NOMO-1 treated with dmso at 0.1 percent for 144 hours (cell line): ENCODE results near the gene CLEC20A.

Experiments
- DNase-seq: peaks from one replicate; lab custom pipeline; 2025; ENCODE audit not compliant: unreplicated experiment; lab: John Stamatoyannopoulos, UW

CLEC20A gene

DNA sequence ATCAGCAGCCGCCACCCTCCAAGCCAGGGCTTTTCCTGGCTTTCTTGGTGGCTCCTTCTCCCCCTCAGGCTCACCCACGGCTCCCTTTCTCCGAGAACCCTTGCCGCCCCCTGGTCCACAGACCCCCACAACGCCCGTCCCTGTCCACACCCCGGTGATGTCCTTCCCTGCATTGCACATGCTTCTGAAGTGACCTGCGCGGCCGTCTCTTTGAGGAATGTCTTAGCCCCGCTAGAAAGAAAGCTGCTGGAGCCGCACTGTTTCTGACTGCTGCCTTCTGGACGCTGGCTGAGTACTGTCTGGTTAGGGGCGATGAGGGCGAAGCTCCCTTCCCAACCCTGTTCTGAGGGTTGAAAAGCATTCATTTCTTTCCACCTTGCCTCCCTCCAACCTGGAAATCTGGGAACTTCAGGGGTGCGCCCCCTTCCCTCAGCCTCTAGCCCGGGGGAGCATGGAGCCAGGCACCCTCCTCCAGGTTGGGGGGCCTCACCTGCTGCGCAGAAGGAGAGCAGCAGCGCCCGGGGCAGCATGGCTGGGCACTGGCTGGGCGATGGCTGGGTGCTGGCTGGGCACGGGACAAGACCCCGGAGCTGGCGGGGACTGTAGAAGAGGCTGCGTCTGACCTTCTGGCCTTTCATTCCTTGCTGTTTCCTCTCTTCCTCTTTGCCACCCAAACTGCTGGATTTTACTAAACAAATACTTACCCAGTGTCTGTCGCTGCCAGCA lies at the start of gene CLEC20A:
CLEC20A (minus strand) TSS at position 555 of the 726 bp plus-strand sequence; CDS start at position 530, 25 bp downstream.
- DNase-seq: no peak

DNA sequence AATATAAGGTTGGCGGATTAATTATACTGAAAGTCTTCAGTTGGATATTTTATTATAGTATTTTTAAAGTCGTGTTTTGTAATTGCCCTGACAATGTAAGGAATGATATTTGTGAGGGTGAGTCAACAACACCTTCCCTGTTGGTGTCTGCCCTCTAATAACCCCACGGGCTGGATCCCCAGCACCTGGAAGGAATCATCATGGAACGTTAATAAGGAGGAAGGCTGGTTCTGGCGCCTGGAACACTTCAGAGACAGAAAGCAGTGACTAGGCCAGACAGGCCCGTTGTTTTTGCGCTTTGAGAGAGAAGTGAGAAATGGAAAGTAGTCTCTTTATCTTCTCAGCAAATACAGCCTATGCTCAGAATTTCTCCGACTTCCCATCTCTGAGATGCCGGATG lies 47.8 kb upstream of the CLEC20A start:
- no peak for DNase-seq

DNA sequence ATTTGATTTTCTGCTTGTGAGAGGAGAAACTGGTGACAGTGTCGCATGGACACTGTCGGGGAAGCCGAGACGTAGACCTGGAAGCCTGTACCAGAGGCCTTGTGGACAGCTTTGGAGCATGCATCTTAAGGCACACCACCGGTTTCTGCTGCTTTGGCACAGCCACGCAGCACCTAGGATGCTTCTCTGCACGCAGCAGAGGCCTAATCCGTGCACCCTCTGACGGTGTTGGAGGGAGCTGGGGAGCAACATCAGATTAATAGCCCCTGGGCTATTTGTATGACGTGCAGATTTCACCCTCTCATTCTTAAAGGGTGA lies 46.5 kb upstream of the CLEC20A start:
- peak; percentile 49 for DNase-seq

DNA sequence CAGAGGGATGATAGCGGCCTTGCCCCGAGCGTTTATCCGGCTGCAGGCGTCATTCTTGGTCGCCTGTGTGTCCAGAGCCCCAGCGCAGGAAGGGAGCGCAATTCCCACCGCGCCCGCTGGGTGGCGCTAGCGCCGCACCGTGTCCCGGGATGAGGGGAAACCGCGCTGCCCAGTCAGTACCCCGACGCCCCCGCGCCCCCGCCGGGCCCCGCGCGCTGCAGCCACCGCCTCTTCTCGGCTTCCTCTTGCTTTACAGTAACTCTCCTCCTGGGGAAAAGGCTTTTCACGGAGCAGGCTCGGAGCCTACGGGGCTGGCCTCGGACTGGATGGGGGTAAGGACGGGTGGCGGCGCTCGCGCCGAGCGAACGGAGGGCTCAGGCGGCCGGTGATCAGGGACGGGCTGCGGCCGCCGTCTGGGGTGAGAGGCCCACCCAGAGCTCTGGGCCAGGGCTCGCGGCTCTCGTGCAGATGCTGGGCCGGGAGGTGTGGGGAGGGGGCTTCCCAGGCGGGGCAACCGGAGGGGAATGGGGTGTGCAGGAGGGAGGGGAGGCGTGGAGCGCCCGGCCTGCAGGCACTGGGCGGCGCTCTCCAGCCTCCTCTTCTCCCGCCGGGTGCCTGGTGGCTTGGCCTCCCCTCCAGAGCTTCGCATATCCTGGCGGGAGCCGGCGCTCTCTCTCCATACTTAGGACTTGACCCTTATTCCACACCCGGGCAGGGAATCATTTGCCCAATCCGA lies 46.0 kb upstream of the CLEC20A start:
- DNase-seq: peak; percentile 68

DNA sequence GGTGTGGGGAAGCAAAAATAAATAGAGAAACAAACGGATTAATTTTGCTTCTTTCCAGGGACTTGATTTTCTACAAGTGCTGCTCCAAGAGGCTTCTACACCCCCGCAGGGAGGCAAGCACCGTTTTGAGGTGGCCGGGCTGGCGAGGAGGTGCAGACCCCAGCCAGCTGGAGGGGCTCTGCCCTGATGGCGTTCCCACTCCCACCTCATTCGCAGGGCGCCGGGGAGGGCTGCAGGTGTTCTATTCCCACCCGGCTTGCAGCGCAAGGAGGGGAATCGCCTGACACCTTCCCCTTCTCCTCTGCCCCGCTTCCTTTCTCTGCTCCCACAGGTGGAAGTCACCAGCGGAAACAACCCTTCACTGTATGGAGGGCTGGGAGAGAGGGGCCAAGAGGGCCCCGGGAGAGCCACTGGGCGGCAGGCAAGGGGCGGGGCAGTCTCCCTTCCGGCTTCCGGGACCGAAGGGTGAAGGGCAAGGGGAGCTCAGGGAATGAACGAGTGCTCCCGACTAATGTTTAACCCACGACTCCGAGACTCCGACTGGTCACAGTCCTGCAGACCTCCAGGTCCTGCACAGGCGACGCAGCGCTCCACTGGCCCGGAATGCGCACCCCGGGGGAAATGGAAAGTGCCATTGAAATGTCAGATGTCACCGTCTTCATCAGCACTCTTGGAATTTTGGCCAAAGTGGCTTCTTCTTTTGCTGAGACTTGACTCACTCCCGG lies 45.2 kb upstream of the CLEC20A start:
- peak; percentile 35 for DNase-seq

DNA sequence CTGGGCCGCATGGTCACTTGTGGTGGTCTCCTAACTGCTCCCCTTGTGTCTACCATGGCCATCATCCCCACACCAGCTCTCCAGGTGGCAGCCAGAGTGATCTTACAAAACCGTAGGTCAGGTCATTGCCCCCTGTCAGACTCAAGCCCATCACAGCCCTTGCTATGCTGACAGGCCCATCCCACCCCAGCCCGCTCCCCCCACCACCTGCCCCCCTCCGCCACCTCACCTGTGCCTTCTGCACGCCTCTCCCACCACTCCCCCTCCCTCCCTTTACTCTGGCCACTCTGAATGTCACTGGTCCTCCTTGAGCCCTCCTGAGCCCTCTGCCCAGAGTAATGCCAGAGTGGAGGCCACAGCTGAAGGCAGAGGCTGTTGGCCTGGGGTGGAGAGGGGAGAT lies 44.6 kb upstream of the CLEC20A start:
- DNase-seq: no peak

DNA sequence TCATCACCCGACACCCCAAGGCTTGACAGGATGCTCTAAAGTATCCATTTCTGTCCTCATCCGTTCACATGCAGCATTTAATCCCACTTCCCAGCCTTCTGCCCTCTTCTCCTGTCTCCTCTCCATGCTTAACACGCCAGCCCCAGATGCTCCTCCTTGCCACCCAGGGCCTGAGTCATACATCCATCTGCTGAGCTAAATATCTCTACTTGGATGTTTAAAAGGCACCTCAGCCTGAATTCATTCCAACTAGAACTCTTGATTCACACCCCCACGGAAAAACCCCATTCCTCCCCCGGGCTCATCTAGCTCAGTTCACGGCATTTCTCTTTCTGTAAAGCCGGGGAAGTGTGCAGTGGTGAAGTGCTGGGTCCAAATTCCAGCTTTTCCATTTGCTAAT lies 43.9 kb upstream of the CLEC20A start:
- no peak for DNase-seq

DNA sequence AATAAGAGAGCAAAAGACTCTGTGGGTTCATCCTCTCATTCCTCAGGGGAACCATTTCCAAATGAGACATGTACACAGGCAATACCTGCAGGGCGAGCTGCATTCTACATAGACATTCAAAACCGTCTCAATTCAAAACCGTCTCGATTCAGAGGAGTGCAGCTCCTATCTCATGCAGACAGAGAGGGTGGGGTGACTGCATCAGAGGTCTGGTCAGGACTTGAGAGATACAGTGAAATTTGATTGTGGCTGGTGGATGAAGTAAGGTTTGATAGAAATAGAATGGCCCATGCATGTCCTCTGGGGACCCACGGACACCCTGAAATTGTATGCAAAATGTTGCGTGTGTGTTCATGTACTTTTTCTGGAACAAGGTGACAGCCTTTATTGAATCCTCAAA lies 43.4 kb upstream of the CLEC20A start:
- no peak for DNase-seq

DNA sequence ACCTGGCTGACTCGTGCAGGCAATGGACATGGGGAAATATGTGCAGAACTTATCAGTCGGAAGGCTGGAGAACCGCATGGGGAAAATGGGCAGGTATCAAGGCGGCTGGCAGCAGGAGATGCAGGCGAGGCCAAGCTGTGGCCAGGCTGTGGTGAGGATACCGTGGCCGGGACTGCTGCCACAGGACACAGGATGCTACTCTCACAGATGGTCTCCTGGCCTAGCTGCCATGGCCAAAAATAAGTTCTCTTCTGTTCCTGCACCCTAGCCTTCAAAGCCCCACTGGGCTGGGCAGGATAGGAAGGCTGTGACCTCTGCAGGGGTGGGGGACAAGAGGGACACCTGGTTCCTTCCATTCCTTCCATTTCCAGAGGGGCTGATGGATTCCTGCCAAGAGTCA lies 42.5 kb upstream of the CLEC20A start:
- DNase-seq: no peak

DNA sequence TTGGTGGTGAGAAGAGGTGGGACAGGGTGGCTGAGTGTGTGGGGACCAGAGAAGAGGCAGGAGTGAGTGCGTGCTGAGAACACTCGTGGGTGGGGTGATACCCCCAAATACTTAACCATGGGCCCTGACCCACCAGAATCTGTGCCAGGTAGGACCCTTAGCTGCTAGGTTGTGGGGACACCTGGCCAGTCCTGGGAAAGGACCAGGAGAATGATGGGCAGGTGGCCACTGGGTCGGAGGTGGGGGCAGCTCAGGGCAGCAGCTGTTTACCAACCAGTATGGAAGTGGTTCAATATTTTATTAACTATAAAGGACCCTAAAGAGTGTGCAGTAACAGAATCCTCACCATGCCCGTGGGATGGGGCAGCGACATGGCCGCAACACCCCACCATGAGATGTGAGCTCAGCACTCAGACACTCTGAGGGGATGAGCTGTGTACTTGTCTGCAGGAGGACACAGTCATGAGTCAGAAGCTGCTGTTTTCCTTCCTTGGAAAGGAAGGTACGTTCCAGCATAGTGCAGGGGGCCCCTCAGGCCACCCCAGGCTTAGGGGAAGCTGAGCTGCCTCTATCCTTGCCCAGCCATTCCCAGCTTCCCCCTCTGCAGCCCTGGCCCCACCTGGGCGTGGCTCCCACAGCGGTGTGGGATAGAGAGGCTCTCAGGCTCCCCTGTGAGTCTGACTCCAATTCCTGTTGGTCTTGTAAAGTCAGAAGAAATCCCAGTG lies 41.6 kb upstream of the CLEC20A start:
- DNase-seq: no peak

DNA sequence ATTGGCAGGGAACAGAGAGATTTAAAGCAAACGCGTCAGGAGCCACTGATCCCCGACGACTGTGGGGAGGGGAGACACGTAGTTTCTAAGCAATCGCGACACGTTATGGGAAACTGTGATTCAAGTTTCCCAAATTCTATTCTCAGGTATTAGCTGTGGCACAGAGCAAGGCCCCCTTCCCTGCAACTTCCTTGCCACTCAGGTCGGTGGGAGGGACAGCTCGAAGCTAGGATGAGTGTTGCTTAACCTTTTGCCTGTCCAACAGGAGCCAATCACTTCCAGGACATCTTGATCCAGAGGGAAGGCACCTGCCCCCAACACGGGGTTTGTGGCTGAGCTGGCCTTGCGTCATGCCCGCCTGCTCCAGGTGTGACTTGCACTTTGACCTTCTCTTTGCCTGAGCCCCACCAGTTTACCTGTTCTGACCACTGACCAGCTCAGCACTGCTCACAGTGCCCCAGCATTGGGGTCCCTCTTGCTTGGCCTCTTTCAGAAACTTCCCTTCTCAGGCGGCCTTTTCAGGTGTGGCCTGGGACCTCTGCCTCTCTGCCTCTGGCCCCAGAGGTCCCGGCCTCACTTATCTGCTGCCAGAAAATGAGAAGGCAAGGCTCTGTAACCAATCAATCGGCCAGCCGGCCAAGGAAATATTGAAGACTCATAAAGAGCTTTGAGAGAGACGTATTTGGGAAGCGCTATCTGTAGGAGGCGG lies 40.8 kb upstream of the CLEC20A start:
- DNase-seq: no peak

DNA sequence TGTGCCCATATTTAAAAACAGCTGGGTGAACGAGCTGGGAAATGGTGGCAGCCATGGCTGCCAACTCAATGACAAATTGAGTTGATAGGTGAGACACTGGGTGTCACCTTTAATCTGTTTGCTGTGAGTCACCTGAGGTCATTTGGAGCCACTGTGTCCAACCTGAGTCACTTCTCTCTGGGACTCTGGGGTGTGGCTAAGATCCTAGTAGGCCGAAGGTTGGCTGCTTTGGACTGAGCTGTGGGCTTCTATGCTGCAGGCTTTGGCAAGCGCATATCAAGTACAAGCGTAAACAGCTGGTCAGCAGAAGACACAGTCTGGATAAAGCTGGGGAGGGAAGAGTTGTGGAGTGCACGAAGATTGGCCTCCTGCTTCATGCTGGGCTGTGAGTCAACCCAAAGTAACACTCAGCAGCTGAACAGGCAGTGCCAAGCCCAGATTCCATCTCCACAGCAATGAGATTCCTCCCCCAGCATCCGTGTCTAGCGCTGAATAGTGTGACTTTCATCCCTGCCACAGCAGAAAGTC lies 40.1 kb upstream of the CLEC20A start:
- DNase-seq: no peak

DNA sequence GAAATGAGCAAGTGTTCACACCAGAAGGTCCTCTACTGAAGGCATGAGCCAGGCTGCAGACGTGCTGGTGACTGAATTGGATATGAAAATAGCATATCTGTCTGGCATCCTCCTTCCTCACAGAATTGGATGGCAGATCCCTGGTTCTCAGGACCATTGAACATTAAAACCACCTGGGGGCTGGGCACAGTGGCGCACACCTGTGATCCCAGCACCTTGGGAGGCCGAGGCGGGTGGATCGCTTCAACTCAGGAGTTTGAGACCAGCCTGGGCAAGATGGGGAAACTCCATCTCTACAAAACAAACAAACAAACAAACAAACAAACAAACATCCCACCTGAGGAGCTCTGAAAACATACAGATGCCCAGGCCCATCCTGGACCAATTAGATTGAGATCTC lies 39.6 kb upstream of the CLEC20A start:
- DNase-seq: no peak

DNA sequence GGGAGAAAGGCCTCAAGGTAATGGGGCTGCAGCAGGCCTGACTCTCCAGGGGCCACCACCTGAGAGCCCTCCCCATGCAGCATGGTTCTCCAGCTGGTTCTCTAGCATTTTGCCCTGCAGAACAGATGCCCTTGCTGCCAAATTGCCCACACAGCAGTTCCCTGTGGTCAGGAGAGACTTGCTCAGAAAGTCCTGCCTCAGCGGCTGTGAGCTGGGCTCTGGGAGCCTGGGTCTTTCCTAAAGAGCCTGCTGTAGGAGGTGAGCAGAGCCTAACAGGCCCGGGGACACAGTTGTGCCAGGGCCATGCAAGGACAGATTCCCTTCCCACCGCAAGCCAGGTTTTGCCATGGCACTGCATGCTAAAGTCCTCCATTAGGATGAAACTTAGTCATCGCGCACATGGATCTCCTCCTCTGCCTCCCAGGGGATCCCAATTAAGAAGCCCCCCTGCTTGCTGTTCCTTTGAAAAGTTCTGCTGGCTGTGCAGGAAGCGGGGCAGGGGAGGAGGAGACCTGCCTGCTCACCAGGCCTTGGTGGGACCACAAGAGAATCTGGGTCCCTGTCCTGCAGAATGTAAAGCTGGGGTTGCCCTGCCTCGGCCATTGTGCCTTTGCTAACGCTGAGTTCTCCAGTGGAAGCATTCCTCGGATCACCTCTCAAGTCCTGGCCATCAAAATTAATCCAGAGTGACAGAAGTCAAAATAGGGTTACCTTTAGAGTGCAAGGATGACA lies 37.5 kb upstream of the CLEC20A start:
- DNase-seq: no peak

DNA sequence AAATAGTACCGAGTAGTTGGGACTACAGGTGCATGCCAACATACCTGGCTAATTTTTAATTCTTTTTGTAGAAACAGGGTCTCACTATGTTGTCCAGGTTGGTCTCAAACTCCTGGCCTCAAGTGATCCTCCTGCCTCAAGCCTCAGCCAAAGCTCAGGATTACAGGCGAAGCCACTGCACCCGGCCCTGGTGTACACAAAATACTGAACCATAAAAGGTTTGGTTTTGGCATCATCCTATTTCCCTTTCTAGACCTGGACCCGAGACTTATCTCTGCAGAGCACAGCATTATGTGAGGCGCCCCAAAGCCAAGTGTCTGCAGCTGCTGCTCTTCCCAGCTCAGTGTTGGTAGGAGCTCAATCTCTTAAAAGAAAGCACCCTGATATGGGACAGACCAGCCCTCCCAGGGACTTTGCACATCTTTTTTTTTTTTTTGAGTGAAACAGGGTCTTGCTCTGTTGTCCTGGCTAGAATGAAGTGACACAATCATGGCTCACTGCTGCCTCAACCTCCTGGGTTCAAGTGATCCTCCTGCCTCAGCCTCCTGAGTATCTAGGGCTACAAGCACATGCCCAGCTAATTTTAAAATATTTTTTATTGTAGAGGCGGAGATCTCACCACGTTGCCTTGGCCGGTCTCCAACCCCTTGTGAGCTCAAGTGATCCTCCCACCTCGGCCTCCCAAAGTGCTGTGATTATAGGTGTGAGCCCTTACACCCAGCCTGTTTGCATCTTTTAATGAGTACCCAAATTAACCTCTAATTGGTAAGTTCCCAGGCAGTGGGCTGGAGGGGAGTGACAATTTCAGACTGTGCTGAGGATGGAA lies 36.6 kb upstream of the CLEC20A start:
- no peak for DNase-seq

DNA sequence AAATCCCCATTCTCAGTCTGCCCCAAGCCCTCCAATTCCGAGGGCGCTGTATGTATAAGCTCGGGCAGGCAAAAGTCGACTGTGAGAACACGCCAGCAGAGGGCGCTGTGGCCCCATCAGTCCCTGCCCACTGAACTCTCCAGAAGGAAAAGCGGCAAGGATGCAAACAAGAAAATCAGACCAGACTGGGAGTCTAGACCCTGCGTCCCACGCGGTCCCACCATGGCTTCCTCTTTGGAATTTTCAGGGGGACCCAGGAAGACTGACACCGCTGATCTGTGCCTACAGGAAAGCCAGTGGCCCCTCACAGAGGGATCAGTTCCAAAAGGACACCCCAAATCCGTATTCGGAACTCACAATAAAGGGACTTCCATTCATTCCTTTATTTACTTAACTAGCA lies 35.6 kb upstream of the CLEC20A start:
- DNase-seq: peak; percentile 2

DNA sequence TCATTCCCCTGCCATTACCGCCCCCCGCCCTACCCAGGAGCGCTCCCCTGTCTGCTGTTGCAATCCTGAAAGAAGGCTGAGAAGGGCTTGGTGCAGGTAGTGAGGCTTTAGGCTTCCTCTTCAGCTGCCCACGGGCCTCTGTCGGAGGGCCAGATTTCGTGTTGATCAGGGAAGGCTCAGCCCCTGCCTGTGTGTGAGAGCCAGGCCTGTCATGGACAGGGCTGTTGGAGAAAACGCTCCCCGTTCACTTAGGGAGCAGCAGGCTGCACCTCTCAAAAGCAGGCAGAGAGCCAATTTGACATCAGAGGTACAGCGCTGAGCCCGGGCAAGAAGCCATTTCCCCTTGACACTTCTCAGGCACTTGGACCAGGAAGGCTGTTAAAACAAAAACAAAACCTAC lies 35.1 kb upstream of the CLEC20A start:
- DNase-seq: no peak

DNA sequence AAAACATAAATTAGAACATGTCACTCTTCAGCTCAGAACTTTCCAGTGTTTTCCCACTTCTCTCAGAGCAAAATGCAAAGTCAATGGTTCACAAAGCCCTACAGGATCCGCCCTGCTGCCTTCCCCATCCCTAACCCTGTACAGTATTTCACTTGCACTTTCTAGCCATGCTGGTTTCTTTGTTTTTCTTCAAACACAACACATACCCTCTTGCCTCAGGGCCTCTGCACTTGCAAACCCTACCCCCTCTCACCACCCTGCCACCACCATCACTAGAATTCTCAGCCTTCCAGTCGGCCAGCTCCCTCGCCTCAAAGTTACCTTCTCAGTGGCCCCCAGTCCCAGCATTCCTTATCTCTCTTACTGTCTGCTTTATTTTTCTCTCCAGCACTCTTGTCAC lies 33.7 kb upstream of the CLEC20A start:
- no peak for DNase-seq

DNA sequence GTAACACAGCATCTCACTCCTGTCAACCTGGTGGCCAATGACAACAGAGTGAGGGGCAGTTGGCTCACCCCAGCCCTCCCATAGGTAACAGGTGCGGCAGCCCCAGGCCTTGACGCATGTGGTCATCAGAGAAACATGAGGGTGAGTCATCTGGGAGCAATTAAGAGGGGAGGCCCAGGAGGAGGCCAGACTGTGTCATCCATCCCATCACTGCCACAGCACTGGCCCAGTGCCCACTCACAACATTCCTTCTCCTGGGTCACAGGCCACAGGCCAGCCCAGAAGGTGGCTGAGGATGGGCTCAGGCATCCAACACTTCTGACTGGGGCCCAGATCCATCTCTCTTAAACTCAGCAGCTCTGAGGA lies 33.3 kb upstream of the CLEC20A start:
- no peak for DNase-seq
